ENCODE results near the gene AKAP10.
"Not testable (repeated sequence)": the region's sequence is repeated elsewhere in the genome, so short reads cannot be mapped to it uniquely, and the experiment has no call there.

AKAP10 gene

DNA sequence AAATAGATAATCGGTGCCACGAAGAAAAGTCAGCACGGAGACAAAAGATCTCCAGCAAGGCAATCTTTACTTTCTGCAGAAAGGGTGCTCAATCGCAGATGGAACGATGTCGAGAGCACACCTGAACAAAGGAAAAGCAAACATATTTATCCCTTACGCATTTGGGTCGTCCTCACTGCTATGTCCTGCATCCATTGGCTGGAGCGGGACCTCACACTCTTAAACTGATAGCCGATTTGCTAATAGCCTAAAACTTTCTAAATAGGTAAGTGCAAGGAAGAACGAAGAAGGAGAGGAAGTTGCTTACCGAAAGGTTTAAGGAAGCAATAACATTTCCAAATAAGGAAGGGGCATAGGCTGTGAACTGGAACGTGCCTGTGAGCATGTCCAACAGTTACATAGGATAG, 1.2 kb upstream of the AKAP10 start:
- DNase-seq (ENCODE audit: low spot score), result no peak

- DNase-seq (ENCODE audit: low spot score), result no peak
Measured at GRCh38 chr17:19978209-19978802, 678 bp upstream of the AKAP10 start.

DNA sequence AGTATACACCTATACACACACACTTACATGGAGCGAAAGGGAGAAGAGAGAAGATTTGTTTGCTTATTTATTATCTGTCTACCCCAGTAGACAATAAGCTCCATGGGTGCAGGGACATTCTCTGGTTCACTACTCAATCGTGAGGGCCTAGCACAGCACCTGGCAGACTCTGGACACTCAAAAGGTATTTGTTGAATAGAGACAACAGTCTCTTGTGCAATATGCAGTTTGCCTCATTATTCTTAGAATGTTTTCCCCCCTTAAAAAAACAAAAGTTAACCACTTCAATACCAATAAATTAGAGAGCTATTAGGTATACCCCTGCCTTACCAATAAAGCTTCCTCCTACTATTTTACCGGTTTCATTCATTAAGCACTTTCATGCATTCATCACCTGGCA, 2.0 kb downstream of the AKAP10 start:
- no peak for DNase-seq (ENCODE audit: low spot score)

DNA sequence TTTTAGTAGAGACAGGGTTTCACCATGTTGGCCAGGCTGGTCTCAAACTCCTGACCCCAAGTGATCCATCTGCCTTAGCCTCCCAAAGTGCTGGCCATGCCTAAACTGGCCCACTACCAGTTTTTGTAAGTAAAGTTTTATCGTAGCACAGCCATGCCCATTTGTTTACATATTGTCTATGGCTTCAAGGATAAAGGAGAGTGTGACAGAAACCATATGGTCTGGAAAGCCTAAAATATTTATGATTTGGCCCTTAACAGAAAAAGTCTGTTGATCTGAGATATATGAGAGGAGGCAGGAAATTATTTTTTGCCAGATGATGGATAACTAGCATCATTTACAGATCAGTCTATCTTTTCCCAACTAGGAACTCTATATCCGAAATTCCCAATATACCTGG, 4.5 kb downstream of the AKAP10 start:
- no peak for DNase-seq (ENCODE audit: low spot score)

GRCh38 chr17:19962954-19963353, 14.7 kb downstream of the AKAP10 start:
- DNase-seq (ENCODE audit: low spot score), result not testable (repeated sequence)

DNA sequence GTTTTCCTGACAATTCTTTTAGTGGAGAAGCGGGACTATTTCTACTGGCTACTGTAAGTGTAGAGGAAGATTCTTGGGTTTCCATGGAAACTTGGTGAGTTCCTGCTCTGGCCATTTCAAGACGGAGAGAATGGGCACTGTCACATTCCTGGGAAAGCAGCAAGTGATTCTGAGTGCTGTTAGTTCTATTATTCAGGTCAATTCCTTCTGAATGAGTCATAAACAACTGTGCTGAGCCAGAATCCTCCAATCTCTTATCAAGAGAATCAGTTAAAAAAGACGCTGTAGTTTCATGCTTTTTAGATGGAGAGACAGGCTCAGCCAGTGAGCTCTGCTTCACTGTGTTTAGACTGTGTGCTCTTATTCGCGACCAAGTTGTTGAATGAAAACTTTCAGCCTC, 19.6 kb downstream of the AKAP10 start:
- peak; percentile 81 for DNase-seq (ENCODE audit: low spot score)

- no peak for DNase-seq (ENCODE audit: low spot score)
Measured at GRCh38 chr17:19955099-19955498, 22.5 kb downstream of the AKAP10 start.

DNA sequence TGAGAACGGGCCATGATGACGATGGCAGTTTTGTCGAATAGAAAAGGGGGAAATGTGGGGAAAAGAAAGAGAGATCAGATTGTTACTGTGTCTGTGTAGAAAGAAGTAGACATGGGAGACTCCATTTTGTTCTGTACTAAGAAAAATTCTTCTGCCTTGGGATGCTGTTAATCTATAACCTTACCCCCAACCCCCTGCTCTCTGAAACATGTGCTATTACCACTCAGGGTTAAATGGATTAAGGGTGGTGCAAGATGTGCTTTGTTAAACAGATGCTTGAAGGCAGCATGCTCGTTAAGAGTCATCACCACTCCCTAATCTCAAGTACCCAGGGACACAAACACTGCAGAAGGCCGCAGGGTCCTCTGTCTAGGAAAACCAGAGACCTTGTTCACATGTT, 26.2 kb downstream of the AKAP10 start:
- DNase-seq (ENCODE audit: low spot score), result not testable (repeated sequence)

- not testable (repeated sequence) for DNase-seq (ENCODE audit: low spot score)
Measured at GRCh38 chr17:19950624-19951195, 26.9 kb downstream of the AKAP10 start.

DNA sequence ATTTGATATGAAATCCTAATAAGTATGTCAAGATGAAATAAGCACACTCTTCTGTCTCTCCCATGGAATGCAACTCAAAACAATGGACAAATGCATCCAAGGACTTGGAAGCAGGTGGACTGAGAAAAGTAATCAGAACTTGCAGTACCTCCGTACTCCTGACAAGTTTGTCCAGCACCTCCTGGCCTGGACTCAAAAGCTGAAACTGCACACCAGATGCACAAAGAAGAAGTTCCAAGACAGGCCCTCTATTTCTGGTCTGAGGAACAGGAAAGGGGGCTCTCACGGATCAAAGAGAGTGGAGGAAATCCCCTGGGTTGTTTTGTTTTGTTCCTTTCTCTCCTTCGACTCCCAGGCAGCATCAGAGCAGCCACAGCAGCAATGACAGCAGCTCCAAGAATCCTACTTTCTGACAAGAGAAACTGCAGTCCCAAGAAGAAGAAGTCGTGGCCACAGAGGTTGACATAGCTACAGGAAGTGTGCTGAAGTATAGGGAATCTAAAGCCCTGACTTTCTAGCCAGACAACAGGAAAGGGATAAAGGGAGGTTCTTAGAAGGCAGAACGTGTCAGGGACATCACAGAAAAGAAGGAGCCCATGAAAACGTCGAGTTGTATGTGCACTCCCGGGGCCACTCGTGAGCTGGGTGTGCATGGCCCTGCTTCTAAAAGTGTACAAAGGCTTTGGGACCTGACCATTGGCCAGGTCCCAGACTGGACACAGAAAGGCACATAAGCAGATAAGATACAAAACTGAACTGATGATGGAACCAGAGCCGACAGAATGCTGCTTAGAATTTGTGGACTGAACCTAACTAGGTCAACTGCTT, 29.3 kb downstream of the AKAP10 start:
- no peak for DNase-seq (ENCODE audit: low spot score)

DNA sequence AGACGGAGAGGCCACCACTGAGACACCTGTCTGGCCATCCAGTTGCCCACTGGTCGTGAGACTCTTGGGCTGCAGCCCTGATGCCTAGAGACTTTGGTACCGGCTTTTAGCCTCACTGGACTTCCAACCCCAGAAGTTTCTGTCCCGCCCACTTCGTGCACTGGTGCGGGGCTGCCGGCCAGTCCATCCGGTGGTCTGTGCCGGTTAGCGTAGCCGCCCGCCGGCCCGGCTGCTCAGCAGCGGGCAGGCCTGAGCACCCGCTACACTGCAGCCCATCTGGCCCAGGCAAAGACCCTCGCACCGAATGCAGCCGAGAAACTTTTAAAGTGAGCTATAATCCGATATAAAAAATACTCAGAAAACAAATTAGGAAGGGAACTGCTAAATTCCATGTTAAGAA, 30.7 kb downstream of the AKAP10 start:
- no peak for DNase-seq (ENCODE audit: low spot score)

GRCh38 chr17:19945009-19945626, 32.5 kb downstream of the AKAP10 start:
- DNase-seq (ENCODE audit: low spot score), result no peak

DNA sequence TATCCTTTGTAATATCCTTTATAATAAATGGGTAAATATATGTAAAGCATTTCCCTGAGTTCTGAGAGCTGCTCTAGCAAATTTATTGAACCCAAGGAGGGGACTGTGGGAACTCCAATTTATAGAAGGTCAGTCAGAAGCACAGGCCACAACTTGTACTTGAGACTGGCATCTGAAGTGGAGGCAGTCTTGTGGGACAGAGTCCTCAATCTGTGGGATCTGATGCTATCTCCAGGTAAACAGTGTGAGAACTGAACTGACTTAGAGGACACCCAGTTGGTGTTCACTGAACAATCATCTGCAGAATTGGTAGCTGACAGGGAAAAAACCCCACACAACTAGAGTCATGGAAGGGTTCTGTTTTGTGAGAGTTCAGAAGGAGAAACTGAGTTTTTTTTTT, 34.0 kb downstream of the AKAP10 start:
- no peak for DNase-seq (ENCODE audit: low spot score)

DNA sequence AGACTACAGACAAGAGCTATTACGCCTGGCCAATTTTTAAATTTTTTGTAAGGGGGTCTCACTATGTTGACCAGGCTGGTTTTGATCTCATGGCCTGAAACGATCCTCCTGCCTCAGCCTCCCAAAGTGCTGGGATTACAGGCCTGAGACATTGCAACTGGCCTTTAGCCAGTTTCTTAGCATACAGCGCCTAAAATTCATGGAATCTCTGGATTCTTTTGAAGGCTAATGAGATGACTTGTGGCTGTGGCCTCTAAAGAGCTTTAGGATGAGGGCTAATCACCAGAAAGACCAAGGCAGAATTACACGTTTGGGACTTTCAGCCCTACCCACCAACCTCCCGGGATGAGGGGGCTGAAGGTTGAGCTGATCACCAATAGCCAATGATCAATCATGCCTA, 34.6 kb downstream of the AKAP10 start:
- DNase-seq (ENCODE audit: low spot score), result no peak

GRCh38 chr17:19940722-19941464, 36.7 kb downstream of the AKAP10 start:
- peak; percentile 40 for DNase-seq (ENCODE audit: low spot score)

GRCh38 chr17:19939993-19940721, 37.5 kb downstream of the AKAP10 start:
- DNase-seq (ENCODE audit: low spot score), result no peak

DNA sequence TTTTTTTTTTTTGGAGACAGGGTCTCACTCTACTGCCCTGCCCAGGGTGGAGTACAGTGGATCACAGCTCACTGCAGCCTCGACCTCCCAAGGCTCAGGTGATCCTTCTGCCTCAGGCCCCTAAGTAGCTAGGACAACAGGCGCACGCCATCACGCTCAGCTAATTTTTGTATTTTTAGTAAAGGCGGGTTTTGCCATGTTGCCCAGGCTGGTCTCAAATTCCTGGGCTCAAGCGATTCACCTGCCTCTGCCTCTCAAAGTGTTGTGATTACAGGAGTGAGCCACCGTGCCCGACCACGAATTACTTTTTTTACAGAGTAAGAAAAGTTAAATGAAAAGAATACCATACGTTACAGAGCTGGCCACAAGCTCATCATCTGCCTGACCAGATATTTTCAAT, 38.9 kb downstream of the AKAP10 start:
- DNase-seq (ENCODE audit: low spot score), result no peak

- no peak for DNase-seq (ENCODE audit: low spot score)
Measured at GRCh38 chr17:19937522-19937921, 40.1 kb downstream of the AKAP10 start.

GRCh38 chr17:19935169-19935568, 42.5 kb downstream of the AKAP10 start:
- no peak for DNase-seq (ENCODE audit: low spot score)

DNA sequence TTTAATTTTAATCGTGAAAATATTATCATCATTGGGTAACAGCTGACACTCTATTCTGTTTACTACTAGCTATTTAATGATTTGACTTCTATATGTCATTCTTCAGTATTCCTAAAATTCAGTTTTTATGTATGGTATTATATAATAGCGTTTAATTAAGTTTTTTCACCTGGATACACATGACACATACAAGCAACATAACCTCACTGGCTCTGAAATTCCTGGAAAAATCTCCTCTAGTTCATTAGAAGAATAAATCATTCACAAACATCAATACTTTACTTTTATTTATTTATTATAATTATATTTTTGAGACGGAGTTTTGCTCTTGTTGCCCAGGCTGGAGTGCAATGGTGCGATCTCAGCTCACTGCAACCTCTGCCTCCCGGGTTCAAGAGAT, 44.0 kb downstream of the AKAP10 start:
- DNase-seq (ENCODE audit: low spot score), result no peak

GRCh38 chr17:19933221-19933620, 44.4 kb downstream of the AKAP10 start:
- DNase-seq (ENCODE audit: low spot score), result no peak

- DNase-seq (ENCODE audit: low spot score), result no peak
Measured at GRCh38 chr17:19928299-19928698, 49.3 kb downstream of the AKAP10 start.
